T-helper 22 cell (primary cell): ENCODE results near the gene MAGI1.
"Not testable (repeated sequence)": the region's sequence is repeated elsewhere in the genome, so short reads cannot be mapped to it uniquely, and the experiment has no call there.

Experiments
- DNase-seq: peaks from one replicate; pipeline ENCODE4 v3.0.0-alpha.2; 2020; ENCODE audit warnings: low read depth

Gene MAGI1

DNA sequence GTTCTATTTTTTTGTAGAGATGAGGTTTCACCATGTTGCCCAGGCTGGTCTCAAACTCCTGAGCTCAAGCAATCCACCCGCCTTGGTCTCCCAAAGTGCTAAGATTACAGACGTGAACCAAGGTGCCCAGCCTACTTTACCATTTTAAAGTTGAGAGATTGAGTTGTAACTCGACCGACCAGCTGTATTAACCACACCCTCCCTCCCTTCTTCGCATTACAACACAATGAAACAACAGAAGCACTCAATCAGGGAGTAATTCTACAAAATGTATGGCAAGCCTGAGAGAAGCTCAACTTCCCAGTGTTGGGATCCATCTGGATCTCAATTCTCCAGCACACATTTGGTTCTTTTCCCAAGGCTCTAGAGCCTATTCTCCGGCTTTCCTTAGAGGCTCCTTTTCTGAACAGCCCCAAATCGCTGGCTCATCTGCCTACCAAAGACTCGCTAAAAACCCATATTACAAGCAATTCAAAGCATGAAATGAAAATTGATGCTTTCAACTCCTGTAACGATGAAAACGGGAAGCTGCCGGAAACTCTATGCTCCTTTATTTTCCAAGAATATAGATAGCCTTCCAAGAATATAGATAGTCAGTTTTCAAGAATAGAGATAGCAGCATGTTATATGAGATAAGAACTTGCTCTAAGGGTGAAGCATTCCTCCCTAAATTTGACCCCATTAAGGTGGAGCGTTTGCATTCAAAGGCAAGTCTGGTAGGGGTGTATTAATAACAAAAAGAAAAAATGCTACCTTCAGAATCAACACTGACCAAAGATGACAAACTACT is 450.9 kb downstream of the MAGI1 start:
- DNase-seq: no peak

DNA sequence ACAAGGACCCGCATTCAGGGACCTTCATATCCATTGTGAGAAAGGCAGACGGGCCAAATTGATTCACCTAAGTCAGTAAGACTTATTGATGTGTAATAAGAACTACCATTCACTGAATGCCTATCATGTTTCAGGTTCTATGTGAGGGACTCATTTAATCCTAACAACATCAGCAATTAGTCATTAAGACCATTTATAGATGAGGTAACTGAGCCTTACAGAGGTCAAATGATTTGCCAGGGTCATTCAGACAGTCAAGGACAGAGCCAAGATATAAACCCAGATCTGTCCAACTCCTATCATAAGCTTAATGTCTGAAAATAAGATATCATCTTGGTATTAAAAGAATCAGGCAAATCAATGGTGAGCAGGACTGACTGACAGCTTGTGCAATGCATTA is 453.8 kb downstream of the MAGI1 start:
- no peak for DNase-seq

DNA sequence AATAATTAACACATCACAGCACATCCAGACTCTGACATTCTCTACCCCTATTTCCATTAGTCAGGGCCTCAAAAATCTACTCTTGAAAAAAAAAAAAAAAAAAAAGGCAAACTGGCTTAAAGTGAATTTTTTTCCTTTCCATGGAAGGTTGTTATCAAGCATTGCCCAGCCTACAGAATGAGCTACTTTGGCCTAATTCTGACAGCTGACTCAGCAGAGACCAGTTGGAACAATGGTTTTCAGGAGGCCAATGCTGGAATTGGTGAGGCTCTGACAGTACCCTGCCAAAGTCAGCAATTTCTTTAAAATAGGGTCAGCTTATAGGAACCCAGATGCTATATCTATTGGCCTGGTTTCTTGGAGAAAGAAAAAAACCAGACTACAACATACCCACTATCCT is 454.7 kb downstream of the MAGI1 start:
- DNase-seq: no peak

DNA sequence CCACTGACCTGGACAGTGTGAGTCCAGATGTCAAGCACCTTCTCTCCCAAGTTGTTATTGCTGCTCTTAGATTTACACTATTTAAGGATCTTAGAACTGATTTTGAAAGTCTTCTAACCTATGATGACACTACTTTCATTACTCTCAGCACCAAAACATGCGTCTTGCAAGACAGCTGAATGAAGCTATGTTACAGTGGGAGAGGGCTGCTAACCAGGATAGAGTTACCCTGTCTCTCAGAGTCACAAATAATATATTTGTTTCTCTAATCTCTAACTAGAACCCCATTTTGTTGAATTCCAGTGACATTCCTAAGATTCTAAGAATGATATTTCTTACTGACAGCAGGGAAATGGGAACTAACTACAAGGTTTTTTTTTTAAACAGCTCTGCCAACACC is 455.5 kb downstream of the MAGI1 start:
- no peak for DNase-seq

DNA sequence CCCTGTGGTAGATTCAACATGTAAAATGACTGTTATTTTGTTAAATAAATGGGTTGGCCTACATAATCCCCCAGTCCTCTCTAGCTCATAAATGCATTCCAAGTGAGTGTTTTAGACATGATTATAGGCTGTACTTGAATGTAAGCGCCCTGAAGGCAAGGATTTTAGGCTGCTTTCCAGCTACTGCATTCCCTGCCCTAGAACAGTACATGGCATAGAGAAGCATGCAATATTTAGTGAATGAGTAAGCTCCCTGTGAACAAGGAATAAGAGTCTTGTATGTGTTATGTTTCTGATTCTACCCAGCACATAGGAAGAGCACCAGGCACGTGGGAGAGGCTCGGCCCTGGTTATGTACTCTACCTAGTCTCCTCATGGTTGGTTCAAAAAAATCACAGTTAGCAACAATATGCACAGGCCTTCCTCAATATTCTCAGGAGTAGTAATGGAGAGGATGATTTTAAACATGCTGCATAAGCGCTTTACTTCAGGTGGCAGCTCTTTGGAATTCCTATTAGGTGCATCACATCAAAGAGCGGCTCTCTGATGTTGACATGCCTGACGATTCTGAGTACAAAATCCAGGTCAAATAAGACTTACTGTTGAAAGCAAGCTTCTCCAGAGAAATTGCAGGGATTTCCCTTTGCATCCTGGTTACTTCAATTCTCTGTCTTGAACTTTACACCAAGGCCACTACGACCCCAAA is 456.6 kb downstream of the MAGI1 start:
- no peak for DNase-seq

DNA sequence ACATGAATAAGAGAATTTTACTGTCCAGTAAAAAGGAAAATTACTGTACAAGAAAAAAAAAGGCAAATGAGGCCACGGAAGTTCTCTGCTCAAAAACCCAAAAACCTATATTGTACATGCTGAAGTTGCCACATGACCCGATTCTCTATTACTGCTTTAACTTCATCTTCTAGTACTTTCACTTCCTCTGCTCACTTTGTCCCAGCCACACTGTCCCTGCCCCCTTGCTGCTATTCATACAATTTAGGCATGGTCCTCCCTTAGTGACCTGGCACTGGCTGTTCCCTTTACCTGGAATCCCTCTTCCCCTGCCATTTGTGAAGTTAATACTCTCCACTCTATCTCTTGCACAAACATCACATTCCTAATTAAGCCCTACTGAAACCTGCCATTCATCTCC is 457.4 kb downstream of the MAGI1 start:
- no peak for DNase-seq

DNA sequence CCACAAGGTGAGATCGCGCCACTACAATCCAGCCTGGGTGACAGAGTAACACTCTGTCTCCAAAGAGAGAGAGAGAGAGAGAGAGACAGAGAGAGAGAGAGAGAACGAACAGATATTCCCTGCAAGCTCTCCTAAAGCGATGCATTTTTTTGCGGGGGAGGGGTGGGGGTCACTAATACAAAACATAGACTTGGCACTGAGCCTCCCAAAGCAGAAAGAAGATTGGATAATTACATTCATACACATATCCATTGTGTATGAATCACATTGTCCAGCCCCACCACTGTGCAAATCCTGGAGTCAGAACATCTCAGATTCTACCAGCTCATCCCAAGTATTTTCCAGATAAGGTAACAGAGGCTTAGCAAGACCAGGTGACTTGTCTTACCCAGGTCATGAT is 459.9 kb downstream of the MAGI1 start:
- DNase-seq: no peak

DNA sequence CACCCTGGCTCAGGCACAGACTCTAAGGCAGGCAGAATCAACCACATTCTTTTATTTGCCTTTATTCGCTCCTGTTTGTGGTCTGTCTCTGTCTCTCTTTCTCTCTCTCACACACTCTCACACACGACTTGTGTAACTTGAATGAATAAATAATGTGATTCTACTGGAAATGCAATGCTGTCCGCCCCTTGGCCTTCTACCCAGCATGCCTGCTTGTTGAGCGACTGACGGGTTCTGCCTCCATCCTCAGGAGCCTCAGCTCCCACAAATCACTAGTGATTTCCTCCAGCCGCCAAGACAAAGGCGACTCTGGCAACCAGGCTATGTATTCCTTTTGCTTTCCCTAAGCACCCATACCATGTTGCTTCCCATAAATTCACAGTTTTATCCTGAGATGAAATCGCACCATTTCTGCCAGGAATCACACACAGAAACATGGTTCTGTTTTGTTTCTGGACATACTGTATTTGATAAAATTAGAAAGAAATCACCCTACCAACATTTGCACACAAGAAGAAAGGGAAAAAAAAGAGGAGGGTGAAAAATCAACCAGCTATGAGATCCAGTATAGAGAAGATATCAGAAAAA is 460.8 kb downstream of the MAGI1 start:
- DNase-seq: no peak

DNA sequence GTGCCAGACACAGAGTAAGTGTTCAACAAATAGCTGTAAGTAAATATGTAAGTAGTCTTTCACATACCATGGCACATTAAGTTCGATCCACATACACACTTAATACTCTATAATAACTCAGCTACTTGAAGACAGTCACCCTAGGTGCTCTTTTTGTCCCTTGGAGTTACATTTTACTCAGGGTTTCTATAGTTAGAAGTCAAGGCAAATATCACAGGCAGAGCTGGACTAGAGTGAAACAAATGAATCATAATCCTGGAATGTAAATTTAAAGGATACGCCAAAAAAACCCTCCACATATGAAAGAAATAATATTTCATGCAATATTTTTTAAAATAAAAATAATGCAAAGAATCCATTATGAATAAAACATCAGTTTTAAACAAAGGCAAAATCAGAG is 461.8 kb downstream of the MAGI1 start:
- no peak for DNase-seq

DNA sequence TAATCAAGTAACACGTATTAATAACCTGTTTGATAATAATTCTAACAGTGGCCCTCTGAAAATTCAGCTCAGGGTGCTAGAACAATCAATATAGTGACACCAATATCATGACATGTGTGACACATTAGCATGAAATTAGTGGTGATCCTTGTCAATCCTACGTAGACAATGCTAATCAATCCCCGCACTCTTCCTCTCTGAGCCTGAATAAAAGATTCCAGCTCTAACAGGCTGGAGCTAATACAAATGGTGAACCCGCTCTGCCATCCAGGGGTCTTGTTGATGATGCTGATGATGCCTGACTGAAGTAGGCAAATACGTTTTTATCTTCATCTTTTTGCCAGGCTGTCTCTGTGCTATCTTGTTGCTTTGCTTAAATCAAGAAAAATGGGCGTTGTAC is 462.5 kb downstream of the MAGI1 start:
- DNase-seq: no peak

DNA sequence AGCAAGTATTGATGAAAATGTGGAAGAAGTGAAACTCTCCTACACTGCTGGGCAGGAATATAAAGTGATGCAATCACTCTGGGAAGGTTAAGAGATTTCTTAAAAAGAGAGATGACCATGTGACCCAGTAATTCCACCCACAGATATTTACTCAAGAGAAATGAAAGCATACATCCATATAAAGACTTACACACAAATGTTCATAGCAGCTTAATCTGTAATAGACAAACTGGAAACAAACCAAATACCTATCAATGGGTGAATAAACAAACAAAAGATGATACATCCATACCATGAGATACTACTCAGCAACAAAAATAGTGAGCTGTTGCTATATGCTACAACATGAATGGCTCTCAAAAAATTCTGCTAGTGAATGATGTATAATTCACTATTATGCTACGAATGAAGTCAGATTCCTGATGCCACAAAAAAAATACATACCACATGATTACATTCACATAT is 463.3 kb downstream of the MAGI1 start:
- DNase-seq: no peak

DNA sequence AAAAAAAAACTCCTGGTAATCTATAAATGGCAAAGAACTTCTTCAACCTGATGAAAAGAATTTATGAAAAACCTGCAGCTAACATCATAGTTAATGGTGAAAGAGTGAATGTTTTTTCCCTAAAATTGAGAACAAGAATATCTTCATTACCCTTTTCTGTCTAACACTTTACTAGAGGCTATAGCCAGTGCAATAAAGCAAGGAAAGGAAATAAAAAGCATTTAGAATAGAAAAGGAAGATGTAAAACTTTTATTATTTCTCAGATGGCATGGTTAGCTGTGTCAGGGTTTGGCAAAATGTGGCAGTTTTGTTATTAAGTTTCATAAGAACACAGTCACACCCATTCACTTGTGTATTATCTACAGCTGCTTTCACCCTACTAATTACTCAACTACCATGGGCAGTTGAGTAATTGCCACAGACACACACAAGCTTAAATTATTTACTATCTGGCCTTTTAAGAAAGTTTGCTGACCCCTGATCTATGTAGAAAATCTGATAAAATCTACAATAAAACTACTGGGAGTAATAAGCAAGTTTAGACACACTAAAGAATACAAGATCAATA is 465.1 kb downstream of the MAGI1 start:
- DNase-seq: no peak

DNA sequence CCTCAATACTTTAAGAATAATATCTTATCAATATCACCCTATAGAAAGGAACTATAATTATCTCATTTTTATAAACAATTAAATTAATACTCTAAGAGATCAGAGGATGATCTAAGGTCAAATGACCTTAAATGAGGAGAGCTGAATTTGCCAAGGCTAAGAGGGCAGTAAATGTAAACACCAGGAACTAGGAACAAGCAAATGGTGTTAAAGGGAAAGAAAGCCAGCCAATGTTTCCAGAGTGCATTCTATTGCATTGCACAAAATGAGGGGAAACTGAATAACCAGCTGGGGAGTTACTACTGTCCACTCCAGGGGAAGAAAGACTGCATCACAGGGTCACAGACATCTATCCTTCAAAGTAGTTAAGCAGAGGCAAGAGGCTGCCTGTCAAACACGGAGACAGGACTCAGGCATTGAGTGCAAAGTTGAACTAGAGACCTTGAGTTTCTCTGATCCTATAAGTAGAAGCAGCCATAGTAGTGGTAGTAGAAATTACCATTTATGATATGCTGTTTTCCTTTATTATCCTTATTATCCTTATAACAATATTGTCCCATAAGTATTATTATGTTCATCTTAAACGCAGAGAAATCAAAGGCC is 466.4 kb downstream of the MAGI1 start:
- no peak for DNase-seq

DNA sequence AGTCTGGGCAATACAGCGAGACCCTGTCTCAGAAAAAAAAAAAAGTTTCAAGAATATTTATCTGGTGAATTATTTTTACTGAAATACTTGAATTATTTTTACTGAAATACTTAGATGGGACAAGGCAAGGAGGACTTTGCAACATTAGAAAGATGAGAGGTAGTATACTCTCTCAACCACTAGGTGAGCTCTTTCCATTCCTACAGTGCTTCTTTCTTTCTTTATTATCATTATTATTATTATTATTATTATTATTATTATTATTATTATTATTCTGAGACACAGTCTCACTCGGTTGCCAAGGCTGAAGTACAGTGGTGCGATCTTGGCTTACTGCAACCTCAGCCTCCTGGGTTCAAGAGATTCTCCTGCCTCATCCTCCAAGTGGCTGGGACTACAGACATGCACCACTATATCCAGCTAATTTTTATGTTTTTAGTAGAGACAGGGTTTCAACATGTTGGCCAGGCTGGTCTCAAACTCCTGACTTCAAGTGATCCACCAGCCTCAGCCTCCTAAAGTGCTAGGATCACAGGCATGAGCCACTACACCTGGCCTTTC is 468.8 kb downstream of the MAGI1 start:
- DNase-seq: no peak

DNA sequence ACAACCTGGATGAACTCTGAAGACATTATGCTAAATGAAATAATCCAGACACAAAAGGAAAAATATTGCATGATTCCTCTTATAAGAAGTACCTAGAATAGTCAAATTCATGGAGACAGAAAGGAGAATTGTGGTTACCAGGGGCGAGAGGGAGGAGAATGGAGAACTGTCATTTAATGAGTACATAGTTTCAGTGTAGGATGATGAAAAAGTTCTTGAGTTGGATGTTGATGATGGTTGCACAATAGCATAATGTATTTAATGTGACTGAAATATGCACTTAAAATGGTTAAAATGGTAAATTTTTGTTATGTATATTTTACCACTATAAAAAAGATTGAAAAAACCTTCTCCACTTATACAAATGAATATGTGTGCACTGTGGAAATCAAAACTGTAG is 469.6 kb downstream of the MAGI1 start:
- no peak for DNase-seq

DNA sequence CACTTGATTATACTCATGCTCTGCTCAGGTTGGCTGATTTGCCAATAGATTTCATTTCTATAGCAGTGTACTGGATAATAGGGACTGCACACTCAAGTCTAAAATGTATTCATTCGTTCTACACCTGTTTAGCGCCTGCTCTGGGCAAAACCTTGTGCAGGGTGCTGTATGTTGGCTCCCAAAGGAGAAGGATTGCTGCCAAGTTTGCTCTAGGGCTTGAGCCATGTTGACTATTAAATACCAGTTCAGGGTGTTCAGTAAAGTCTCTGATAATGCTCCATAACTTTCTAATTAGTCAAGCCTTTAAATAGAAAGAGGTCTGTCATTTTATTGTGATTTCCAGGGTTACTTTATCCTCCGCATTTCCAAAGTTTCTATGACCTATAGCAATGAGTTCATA is 470.2 kb downstream of the MAGI1 start:
- no peak for DNase-seq

DNA sequence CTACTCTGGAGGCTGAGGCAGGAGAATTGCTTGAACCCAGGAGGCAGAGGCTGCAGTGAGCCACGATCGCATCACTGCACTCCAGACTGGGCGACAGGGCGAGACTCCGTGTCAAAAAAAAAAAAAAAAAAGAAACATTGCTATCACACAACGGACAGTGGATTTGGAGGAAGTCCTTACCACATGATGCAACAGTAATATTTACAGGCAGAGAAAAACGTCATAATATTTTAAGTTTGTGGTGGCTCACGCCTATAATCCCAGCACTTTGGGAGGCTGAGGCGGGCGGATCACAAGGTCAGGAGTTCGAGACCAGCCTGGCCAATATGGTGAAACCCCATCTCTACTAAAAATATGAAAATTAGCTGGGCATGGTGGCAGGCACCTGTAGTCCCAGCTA is 473.0 kb downstream of the MAGI1 start:
- DNase-seq: not testable (repeated sequence)

DNA sequence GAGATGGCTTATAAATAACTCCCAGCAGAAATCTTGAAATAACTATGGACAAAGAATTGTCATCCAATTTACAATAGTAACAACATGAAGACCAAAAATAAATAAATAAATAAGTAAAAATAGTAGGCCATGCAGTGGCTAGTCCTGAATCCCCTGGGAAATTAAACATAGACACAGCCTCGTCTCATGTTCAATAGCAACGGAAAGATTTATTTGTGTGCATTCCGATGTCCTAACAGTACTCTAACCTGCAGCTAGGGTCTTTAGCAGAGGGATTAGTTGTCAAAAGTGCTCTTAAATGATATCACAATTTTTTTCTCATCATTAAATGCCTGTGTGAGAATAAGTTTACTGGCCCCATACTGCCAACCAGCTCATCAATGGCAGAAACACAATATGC is 474.2 kb downstream of the MAGI1 start:
- no peak for DNase-seq

DNA sequence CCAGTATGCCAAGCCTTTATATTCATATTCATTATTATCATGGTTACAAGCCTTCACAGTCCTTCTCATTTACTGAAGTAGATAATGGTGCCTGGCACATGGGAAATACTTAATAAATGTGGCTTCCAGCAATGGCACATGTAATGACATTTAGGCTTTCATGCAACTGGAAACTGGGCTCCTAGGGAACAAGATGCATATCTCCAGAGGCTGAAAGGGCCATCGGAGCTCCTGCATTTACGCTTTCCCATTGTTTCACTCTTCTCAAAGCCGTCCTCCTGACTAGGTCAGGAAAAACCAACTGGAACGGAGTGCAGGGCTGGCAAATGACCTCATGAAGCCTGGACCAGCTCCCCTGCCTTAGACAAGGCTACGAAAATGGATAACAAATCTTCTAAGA is 474.9 kb downstream of the MAGI1 start:
- DNase-seq: no peak

DNA sequence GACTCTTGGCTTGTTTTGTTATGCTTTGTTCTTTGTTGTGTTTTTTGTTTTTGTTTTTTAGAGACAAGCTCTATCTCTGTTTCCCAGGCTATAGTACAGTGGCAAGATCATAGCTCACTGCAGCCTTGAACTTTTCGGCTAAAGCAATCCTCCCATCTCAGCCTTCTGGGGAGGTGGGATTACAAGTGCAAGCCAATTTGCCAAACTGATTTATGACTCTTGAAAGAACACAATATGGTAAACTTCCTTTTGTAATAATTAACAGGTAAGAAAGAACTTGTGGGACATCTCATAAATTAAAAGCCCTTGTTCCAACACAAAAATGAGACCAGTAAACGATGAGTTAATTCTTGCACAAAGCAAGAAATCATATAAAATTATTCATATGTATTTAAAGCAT is 476.3 kb downstream of the MAGI1 start:
- DNase-seq: no peak

DNA sequence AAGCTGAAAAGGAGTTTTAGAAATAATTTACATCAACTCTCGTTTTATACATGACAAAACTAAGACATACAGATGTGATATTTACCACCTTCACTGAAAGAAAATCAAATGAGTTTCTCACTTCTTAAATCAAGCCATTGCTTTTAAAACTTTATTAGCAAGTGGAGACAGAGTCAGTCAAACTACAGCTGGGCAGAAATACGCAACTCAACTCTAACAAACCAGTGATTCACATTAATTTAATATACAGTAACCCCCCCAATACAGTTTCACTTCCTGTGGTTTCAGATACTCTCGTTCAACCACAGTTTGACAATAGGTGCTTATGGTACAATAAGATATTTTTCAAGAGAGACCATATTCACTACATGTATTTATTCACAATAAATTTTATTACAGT is 477.1 kb downstream of the MAGI1 start:
- no peak for DNase-seq

DNA sequence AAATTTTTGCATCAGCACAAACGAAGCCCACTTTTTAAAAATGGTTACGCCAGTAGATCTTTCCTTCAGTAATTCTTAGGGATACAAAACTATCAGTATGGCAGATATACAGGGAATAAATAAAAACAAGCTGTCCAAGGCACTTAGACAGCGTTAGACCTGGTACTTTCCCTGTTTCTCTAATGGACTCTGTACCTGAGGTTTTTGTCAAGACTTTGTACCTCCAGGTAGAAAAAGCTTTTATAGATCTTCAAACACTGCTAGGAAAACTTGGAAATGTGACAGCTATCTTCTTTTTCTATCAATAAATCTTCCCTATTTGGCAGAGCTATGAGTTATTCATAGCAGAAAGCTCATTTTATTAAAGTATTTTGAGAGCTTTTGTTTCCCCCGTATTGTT is 477.8 kb downstream of the MAGI1 start:
- no peak for DNase-seq
